ENCODE measurements around the gene USP5. TPM values are rescaled to one million over a fixed set of nuclear protein-coding genes. Genes with fewer than 3 reads are reported as not detected.

USP5 gene
- total RNA-seq, 2 donors from 2014 or later = 54.3 to 62.7 TPM

DNA sequence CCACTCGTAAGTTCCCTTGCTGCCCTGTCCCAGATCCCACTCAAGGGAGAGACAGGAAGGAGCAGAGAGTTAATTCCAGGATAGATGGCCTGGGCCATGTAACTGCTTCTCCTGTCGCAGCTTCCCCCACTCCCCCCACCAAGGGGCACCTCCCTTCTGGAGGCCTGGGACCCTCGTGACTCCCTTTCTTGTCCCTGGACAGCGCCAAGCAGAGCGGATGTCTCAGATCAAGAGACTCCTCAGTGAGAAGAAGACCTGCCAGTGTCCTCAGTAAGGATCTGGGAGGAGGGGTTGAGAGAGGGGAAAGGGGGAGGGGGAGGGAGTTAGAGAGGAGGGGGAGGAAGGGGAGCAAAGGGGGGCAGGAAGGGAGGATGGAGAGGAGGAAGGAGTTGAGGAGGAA lies 33.3 kb upstream of the USP5 start:
- DNase-seq (ENCODE audit: low spot score) (no peak), ATAC-seq (ENCODE audit: insufficient number of reproducible peaks, low FRiP score, low read depth) (no peak)
- no peak overlapping the region for H3K4me3 ChIP-seq
- no peaks in the 10 kb centered on the region for H3K36me3 ChIP-seq
- TF ChIP-seq, protein P1, sequence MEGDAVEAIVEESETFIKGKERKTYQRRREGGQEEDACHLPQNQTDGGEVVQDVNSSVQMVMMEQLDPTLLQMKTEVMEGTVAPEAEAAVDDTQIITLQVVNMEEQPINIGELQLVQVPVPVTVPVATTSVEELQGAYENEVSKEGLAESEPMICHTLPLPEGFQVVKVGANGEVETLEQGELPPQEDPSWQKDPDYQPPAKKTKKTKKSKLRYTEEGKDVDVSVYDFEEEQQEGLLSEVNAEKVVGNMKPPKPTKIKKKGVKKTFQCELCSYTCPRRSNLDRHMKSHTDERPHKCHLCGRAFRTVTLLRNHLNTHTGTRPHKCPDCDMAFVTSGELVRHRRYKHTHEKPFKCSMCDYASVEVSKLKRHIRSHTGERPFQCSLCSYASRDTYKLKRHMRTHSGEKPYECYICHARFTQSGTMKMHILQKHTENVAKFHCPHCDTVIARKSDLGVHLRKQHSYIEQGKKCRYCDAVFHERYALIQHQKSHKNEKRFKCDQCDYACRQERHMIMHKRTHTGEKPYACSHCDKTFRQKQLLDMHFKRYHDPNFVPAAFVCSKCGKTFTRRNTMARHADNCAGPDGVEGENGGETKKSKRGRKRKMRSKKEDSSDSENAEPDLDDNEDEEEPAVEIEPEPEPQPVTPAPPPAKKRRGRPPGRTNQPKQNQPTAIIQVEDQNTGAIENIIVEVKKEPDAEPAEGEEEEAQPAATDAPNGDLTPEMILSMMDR (IDR thresholded peaks at IDR 0.05) = no peak
- no peaks in the 10 kb centered on the region for H3K9me3 ChIP-seq
- peaks cover 9% of the 10 kb centered on the region for H3K27me3 ChIP-seq (replicated peaks; ENCODE audit: insufficient read depth)
- peaks cover 5 to 16% of the 10 kb centered on the region in 2 donors for H3K4me1 ChIP-seq (ENCODE audit: control insufficient read depth in 1 of 2, low read depth in 2 of 2)
- H3K27ac ChIP-seq = no peak overlapping the region

DNA sequence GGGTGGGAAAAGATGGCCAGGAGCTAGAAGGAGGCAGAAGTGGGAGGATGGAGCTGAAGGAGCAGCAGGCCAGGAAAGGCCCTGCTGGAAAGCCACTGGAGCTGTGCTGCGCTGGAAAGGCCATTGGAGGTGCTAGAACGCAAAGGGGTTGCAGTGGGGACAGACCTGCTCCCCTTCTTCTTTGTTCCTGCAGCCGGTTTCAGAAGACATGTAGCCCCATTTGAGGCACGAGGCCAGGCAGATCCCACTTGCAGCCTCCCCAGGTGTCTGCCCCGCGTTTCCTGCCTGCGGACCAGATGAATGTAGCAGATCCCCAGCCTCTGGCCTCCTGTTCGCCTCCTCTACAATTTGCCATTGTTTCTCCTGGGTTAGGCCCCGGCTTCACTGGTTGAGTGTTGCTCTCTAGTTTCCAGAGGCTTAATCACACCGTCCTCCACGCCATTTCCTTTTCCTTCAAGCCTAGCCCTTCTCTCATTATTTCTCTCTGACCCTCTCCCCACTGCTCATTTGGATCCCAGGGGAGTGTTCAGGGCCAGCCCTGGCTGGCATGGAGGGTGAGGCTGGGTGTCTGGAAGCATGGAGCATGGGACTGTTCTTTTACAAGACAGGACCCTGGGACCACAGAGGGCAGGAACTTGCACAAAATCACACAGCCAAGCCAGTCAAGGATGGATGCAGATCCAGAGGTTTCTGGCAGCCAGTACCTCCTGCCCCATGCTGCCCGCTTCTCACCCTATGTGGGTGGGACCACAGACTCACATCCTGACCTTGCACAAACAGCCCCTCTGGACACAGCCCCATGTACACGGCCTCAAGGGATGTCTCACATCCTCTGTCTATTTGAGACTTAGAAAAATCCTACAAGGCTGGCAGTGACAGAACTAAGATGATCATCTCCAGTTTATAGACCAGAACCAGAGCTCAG lies 32.6 kb upstream of the USP5 start:
- Histone ChIP-seq H3K4me3 (no peak overlapping the region), H3K27me3 (replicated peaks; ENCODE audit: insufficient read depth) (peaks cover 10% of the 10 kb centered on the region), H3K36me3 (no peaks in the 10 kb centered on the region), H3K4me1 (ENCODE audit: control insufficient read depth in 1 of 2, low read depth in 2 of 2) (peaks cover 5 to 16% of the 10 kb centered on the region in 2 donors), H3K9me3 (no peaks in the 10 kb centered on the region), H3K27ac (no peak overlapping the region)
- DNase-seq (ENCODE audit: low spot score) (no peak), ATAC-seq (ENCODE audit: insufficient number of reproducible peaks, low FRiP score, low read depth) (no peak)
- TF ChIP-seq, protein P1 (IDR thresholded peaks at IDR 0.05) = no peak

DNA sequence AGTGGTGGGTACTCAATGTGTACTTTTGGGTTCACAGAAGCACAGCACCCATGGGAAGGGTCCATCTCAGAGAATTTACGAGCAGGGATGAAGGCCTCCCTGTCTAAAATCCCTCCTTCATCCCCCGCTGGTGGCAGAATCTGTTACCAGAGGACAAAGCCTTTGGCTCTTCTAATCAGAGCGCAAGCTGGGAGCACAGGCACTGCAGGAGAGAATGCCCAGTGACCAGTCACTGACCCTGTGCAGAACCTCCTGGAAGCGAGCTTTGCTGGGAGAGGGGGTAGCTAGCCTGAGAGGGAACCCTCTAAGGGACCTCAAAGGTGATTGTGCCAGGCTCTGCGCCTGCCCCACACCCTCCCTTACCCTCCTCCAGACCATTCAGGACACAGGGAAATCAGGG lies 31.8 kb upstream of the USP5 start:
- no peak for DNase-seq (ENCODE audit: low spot score)
- ATAC-seq (ENCODE audit: insufficient number of reproducible peaks, low FRiP score, low read depth) = no peak
- TF ChIP-seq, protein P1 (IDR thresholded peaks at IDR 0.05) = no peak
- no peak overlapping the region for H3K4me3 ChIP-seq
- H3K27ac ChIP-seq = no peak overlapping the region
- peaks cover 5 to 20% of the 10 kb centered on the region in 2 donors for H3K4me1 ChIP-seq (ENCODE audit: control insufficient read depth in 1 of 2, low read depth in 2 of 2)
- H3K36me3 ChIP-seq = no peaks in the 10 kb centered on the region
- H3K9me3 ChIP-seq = no peaks in the 10 kb centered on the region
- peaks cover 10% of the 10 kb centered on the region for H3K27me3 ChIP-seq (replicated peaks; ENCODE audit: insufficient read depth)

DNA sequence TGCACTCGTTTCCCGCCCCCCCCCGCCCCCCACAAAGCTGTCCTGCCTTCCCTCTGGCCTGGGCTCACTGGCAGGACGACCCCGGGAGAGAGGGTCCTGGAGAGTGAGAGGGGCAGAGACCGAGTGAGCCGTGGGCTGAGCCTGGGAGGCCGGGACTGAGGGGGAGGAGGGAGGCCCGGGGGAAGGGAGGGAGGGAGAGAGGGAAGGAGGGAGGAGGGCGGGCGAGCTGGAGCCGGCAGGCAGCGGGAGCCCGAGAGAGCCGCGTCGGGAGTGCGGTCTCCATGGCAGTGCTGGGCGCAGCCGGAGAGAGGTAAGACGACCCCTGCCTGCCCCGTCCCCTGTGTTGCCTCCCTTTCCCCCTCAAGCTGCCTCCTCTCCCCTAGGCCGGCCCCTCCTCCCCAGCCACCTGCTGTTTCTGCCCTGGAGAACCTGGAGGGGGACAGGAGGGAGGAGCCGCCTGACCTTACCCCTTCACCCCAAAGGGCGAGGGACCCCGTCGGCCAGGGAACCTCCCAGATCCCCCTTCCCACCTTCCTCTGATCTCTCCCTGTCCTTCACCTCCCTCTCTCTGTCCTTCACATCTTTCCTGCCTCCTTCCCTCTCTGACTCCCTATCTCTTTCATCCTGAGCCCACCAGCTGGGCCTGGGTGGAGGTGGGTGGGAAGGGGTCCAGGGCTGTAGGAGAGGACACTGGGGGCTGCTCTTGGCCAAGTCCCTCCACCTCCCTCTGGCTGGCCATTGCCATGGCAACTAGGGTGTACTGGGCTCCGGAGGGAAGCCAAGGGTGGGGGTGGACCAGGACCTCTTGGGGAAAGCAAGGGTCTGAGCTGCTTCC lies 30.1 kb upstream of the USP5 start, which contains the start of gene GPR162:
Gene GPR162 (plus strand): TSS at position 231 of the 835 bp plus-strand sequence. CDS start 2,078 bp downstream, outside the sequence.
- peak within 1 kb of the TSS; percentile 68 for H3K4me3 ChIP-seq
- peaks cover 10% of the 10 kb centered on the region for H3K27me3 ChIP-seq (replicated peaks; ENCODE audit: insufficient read depth)
- H3K27ac ChIP-seq = no peak within 1 kb of the TSS
- TF ChIP-seq, protein P1 (IDR thresholded peaks at IDR 0.05) = no peak
- H3K9me3 ChIP-seq = no peaks in the 10 kb centered on the region
- peak; percentile 29 for ATAC-seq (ENCODE audit: insufficient number of reproducible peaks, low FRiP score, low read depth)
- H3K4me1 ChIP-seq (ENCODE audit: control insufficient read depth in 1 of 2, low read depth in 2 of 2) = peaks cover 5 to 31% of the 10 kb centered on the region in 2 donors
- DNase-seq (ENCODE audit: low spot score) = no peak
- no peaks in the 10 kb centered on the region for H3K36me3 ChIP-seq
